SW480 (cell line): ENCODE results near the gene SPEN.
"Not testable (repeated sequence)": the region's sequence is repeated elsewhere in the genome, so short reads cannot be mapped to it uniquely, and the experiment has no call there.

ENCODE experiments used
- DNase-seq: peaks from one replicate; pipeline ENCODE4 v3.0.0-alpha.2; 2016; ENCODE audit warnings: low spot score

The SPEN gene

GRCh38 chr1:15962671-15963362 lies 115.3 kb downstream of the SPEN start:
- DNase-seq: no peak

DNA sequence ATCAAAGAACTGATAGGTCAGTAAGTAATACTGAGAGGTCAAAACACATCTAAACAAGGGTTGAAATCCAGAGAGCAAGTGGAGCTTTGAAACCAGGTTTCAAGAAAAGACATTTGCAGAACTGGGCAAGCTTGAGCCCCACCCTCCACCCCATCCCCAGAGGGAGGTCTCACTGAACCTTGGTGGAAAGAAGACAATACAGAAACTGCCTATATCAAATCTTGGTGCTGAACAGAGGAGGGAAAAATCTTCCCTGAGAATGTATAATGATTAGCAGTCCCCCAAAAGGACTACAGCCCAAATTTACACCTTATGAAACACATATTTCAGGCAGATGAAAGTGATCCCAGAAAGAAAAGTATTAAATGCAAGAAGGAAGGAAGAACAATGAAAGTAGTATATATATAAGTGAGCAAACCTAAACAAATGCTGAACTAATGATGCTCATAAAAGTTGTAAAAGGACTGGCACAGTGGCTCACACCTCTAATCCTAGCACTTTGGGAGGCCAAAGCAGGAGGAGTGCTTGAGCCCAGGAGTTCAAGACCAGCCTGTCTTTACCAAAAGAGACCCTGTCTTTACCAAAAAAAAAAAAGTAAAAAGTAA lies 116.0 kb downstream of the SPEN start:
- no peak for DNase-seq

DNA sequence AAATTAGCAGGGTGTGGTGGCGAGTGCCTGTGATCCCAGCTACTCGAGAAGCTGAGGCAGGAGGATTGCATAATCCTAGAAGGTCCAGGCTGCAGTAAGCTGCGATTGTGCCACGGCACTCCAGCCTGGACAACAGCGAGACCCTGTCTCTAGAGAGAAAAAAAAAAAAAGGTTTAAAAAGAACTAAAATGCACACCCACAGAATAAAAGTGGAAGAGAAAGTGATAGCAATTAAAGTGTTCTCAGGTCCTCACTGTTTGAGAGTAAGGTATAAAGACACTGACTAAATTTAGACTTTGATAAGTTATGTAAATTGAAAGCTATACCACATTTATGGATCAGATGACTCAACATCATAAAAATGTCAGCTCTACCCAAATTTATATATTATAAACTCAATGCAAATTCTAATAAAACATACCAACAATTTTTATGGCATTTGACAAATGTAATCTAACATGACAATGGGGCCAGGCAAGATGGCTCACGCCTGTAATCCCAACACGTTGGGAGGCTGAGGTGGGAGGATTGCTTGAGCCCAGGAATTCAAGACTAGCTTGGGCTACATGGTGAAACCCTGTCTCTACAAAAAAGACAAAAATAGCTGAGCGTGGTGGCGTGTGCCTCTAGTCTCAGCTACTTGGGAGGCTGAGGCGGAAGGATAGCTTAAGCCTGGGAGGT lies 116.6 kb downstream of the SPEN start:
- DNase-seq: no peak

DNA sequence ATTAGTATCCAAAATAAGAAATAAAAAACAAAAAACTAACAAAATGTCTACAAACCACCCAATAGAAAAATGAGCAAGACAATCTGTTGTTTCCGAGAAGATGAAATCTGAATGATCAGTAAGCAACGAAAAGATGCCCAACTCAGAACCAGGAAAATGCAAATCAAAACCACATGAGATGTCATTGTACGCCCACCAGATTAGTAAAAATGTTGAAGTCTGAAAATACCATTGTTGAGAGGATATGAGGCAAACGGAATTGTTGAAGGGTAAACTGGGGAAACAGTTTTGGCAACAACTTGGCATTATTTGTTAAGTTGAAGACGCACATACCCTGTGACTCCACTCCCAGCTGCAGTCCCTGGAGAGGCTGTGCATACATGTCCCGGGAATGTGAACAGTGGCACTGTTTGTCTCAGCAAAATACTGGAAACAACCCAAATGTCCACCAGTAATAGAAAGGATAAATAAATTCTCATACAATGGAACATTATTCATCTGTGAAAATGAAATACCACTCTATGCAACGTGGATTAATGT lies 117.8 kb downstream of the SPEN start:
- no peak for DNase-seq

DNA sequence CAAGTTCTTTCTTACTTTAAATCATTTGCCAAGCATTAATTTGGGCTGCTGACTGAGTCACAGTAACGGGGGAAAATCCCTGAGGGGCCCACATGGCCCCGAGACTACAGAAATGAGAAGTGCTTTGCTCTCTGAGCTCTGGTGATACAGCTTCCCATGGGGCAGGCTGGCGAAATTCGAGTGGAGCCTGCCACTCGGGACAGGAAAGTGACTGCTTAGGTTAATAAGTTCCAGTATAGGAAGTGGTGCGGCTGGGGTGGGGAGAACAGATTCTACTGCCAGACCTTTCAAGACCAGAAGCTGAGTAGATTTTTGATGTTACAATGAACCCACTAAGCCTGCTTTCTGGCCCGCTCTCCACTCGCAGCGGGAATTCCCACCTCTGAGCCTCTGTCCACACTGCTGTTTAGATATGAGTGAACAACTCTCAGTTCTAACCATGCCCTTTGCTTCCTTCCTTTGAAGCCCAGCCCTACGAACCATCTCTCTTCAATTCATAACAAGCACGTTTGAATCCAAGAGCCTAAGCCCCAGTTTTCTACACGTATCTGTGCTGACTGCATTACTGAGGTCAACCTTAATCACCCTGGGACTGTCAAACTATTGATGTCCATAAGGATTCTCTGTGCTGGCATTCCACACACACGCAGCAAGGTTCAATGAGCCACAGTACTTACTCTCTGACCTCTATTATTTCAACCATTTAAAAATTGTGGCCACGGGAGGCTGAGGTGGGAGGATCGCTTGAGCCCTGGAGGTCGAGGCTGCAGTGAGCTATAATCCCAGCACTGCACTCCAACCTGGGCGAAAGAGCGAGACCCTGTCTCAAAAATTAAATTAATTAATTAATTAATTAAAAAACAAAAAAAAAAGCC lies 118.8 kb downstream of the SPEN start:
- DNase-seq: no peak

DNA sequence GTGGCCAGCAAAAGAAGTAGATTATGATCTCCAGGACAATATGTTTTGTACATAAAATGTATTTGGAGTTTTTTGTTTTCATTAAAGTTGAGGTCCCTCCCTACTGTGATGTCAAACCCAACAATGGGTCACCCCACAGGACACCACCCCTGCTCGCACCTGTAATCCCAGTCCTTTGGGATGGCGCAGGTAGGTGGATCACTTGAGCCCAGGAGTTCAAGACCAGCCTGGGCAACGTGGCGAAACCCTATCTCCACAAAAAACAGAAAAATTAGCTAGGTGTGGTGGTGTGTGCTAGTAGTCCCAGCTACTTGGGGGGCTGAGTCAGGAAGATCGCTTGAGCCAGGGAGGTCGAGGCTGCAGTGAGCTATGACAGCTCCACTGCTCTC lies 119.4 kb downstream of the SPEN start:
- DNase-seq: no peak

DNA sequence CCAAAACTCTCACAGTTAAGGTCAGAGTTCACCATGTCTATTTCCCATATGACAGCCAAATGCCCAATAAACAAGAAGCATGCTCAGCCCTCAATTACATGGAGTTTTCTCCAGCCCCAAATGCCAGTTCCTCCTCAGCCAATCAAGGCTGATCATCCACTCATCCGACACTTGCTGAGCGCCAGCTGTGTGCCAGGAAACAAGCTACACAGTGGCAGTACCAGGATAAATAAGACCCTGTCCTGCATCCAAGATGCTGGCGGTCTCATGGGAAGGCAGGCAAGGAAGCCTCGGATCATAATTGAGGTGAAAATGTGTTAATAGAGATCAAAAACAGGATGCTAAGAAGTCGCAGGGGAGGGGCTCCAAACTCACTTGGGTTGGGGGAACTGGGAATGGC lies 120.7 kb downstream of the SPEN start:
- DNase-seq: no peak

DNA sequence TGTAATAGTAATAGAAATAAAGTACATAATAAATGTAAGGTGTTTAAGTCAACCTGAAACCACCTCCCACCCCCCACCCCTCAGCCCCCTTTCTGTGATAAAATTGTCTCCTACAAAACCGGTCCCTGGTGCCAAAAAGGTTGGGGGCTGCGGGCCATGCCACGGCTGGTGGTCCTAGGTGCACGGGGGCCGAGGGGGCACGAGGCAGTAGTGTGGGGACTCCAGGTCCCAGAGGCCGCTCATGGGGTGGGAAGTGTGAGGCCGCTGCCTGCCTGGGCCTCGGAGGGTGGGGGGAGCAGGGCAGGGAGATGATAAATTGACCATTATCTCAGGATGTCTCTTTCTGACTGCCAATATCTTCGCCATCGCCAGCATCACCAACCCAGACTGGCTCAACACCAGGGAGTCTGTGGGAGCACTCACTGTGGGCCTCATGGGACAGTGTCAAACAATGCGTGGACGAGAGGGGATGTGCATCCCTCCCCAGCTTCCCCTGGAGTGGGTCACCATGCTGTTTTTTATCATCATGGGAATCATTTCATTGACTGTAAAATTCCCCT lies 121.9 kb downstream of the SPEN start:
- no peak for DNase-seq

- DNase-seq: no peak
Measured at GRCh38 chr1:15970911-15971310, 123.4 kb downstream of the SPEN start.

DNA sequence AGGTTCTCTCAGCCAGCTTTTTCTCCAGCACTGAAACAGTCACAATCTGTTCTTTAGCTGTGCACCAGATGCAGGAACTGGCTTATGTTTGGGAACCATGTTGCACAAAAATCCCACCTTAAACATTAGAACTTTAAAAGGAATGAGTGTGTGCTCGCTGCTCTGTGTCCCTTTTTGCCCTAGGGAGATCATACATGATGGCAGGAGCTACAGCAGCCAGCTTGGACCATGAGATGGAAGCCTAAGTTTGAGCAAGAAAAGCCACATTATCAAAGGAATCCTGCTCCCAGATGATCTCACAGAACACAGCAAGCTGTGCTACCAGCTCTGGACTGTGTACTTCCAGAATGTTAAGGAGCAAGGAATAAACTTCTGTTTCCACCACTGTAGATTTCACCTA lies 124.9 kb downstream of the SPEN start:
- DNase-seq: no peak

DNA sequence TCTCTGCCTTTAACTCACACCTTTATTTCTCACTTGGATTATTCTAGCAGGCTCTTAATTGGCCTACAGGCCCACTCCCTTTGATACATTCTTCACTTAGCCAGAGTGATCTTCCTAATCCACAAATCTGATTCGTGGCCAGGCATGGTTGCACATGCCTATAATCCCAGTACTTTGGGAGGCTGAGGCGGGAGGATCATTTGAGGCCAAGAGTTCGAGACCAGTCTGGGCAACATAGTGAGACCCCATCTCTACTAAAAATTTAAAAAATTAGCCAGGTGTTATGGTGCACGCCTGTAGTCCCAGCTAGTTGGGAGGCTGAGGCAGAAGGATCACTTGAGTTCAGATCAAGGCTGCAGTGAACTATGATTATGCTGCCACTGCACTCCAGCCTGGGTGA lies 126.3 kb downstream of the SPEN start:
- DNase-seq: no peak

DNA sequence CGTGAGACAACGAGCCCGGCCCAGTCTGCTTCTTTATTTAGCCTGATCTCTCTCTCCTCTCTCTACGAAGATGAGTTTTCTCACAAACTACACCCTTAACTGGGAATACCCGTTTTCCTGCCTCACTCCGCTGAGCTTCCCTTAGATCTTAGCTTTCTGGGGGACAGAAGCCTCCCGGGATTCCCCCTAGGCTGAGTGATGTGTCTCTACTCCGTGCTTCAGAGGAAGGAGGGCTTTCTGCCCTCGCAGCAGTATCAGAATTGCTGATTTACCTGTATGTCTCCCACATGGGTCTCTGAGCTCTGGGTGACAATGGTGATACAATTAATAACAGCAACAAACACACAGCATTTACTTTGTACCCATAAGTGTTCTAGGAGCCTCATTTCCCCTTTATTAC lies 127.3 kb downstream of the SPEN start:
- DNase-seq: no peak

GRCh38 chr1:15975358-15975804 lies 127.9 kb downstream of the SPEN start:
- DNase-seq: peak; percentile 36

DNA sequence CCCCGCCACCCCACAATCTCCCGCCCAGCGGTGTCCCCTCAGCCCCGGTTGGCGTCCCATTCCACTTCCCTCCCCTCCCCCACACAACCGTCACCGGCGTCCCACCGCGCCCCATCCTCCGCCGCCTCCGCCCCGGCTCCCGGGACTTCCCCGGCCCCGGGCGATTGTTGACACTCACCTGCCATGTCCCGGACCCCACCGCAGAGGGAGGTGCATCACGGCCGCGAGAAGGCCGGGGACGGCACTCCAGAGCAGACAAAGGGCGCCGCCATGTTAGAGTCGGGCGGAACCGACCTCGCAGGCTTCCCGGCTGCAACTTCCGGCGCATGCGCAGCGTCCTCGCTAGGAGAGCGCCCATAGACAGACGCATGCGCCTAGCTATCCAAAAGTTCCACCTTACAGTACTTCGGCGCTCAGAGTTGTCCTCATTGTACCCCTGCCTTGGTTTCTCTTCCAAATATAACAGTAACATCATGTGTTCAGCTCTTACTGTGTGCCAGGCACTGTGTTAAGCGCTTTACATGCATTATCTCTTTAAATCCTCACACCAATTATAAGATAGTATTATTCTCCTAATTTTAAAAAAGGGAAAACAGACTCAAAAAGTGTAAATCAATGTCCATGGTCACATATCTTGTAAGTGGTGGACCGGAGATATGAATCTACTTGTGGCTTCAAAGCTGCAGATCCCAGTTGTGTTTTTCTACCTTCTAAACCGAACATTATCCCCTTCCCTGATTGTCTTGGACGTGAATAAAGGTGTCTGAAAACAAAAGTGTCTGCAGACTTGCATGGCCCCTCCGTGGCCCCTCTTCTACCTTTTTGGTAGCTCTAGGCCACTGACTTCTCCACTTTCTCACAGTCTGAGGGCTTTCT lies 128.5 kb downstream of the SPEN start, which contains the start of gene ZBTB17:
ZBTB17 (minus strand) TSS at position 297 of the 876 bp plus-strand sequence. CDS start 27,606 bp downstream, outside the sequence.
- DNase-seq: peak; percentile 92

- not testable (repeated sequence) for DNase-seq
Measured at GRCh38 chr1:15977947-15978346, 130.4 kb downstream of the SPEN start.

GRCh38 chr1:15981679-15982078 lies 134.2 kb downstream of the SPEN start:
- DNase-seq: no peak

DNA sequence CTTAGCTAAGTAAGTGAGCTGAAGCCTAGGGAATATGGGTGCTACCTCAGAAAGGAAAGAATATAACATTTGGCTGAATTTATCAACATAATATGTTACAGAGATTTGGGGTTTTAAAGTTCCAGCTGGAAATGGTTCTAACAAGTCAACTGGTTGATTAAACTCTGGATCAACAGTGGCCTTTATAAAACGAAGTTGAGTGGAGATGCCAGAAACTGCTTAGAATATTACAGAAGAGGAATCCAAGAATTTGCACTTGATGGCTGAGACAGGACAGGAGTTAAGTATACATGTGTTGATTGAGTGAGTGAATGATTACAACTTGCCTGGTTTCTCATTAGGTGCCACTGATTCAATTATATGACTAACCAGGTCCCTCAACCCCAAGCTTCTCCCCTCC lies 135.8 kb downstream of the SPEN start:
- DNase-seq: no peak

GRCh38 chr1:15985611-15986297 lies 138.2 kb downstream of the SPEN start:
- DNase-seq: peak; percentile 96

- DNase-seq: no peak
Measured at GRCh38 chr1:15988856-15989736, 141.6 kb downstream of the SPEN start.
